Body of pancreas (tissue), 4 donors: ENCODE measurements around the gene FGF22. TPM values are rescaled to one million over a fixed set of nuclear protein-coding genes. Genes with fewer than 3 reads are reported as not detected.

Source experiments
- ATAC-seq: fragments of 150-250 bp; one replicate; pipeline ENCODE4 v1.9.1; 2016
- DNase-seq, 4 donors: peaks; one replicate each; pipeline ENCODE4 v3.0.0-alpha.2; 2019
- H3K27ac ChIP-seq, 4 donors: fragments of 200-600 bp; sonication (generic); 1 replicate in 3 of 4; 2 replicates in 1 of 4; pipeline versions ENCODE4 v1.5.1 to v1.6.1; 2016 to 2019; ENCODE audit warnings: mild to moderate bottlenecking in 1 of 4, mixed read lengths in 1 of 4, moderate library complexity in 1 of 4
- H3K27me3 ChIP-seq, 2 donors: fragments of 200-600 bp; sonication (generic); one replicate each; pipeline ENCODE4 v1.6.0; 2016; ENCODE audit warnings: mild to moderate bottlenecking in 1 of 2
- H3K36me3 ChIP-seq, 2 donors: fragments of 200-600 bp; sonication (generic); replicated peaks in 1 of 2; 2 replicates each; pipeline ENCODE4 v1.5.1; 2016; ENCODE audit warnings: low read depth in 2 of 2; ENCODE audit not compliant: insufficient read depth in 1 of 2
- H3K4me1 ChIP-seq: fragments of 200-600 bp; sonication (generic); one replicate; pipeline ENCODE4 v1.6.0; 2016
- H3K4me3 ChIP-seq, 2 donors: fragments of 200-600 bp; sonication (generic); 1 replicate in 1 of 2; 2 replicates in 1 of 2; pipeline ENCODE4 v1.5.1; 2016 to 2019
- H3K9me3 ChIP-seq, 3 donors: fragments of 200-600 bp; sonication (generic); 1 replicate in 2 of 3; 2 replicates in 1 of 3; pipeline ENCODE4 v1.5.1; 2016
- CTCF ChIP-seq, 7 experiments: fragments of 450-650 bp in 4 of 7; fragments of 200-600 bp in 3 of 7; sonication (generic) in 3 of 7; IDR thresholded peaks; one replicate each; pipeline ENCODE4 v1.5.1; 2016 to 2019; ENCODE audit warnings: antibody characterized with exemption in 7 of 7
- POLR2A ChIP-seq, 3 donors: fragments of 450-650 bp; IDR thresholded peaks; one replicate each; pipeline ENCODE4 v1.6.1; 2016; ENCODE audit warnings: antibody characterized with exemption in 3 of 3, mild to moderate bottlenecking in 2 of 3
- WGBS, 2 donors: methylation state at CpG; one replicate each; pipeline ENCODE4 v1.1.5; 2017; 5-methylcytosine and 5-hydroxymethylcytosine counted together
- intact Hi-C: fragments of 100-400 bp; cut with DNase I; formaldehyde crosslinking; loops from one replicate; pipeline ENCODE4 v1.15.1; 2023
- total RNA-seq, 2 donors: library from RNA; depleted of rRNA; stranded (reverse); fragments of >200 nt; gene quantifications; one replicate each; pipeline ENCODE4 v1.1.0, GENCODE V29; 2016

The FGF22 gene
- total RNA-seq, 2 donors from 2014 or later: not detected

DNA sequence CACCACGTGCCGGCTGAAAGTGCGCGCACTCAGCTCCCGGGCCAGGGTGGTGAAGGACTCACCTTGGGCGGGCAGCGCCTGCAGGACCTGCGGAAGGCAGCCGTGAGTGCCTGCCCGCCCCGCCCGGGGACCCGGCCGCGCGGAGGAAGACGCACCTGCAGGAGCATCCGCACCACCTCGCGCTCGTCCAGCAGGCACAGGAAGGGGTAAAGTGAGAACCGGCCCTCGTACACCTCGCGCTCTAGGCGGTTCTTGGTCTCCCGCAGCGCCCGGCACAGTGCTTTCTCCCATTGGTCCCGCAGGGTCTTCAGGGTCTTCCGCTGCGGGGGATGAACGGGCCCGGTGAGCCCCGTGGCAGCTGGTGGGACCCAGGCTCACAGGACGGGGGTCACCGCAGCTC, 17.0 kb upstream of the FGF22 start:
- DNase-seq (no peak), ATAC-seq (no peak)
- no peaks in the 10 kb centered on the region for H3K4me1 ChIP-seq
- 95% methylated on average over 22 of the region's 37 CpGs; no CpG with 5 or more reads in 1 of the 2 donors for WGBS, 2 donors
- no peaks in the 10 kb centered on the region for H3K9me3 ChIP-seq
- no peak overlapping the region for H3K4me3 ChIP-seq
- intact Hi-C loops: no loop called here
- TF ChIP-seq POLR2A (IDR thresholded peaks at IDR 0.05) (no peak), CTCF (IDR thresholded peaks at IDR 0.05) (no peak)
- peaks cover 0 to 18% of the 10 kb centered on the region in 2 donors for H3K36me3 ChIP-seq
- H3K27ac ChIP-seq: no peak overlapping the region
- no peaks in the 10 kb centered on the region for H3K27me3 ChIP-seq

- 91 to 94% methylated on average over 17 to 37 of the region's 44 CpGs for WGBS, 2 donors
- intact Hi-C loops: no loop called here
- Histone ChIP-seq H3K9me3 (no peaks in the 10 kb centered on the region), H3K4me3 (no peak overlapping the region), H3K27me3 (no peaks in the 10 kb centered on the region), H3K36me3 (peaks cover 0 to 16% of the 10 kb centered on the region in 2 donors), H3K4me1 (no peaks in the 10 kb centered on the region), H3K27ac (no peak overlapping the region)
- TF ChIP-seq CTCF (IDR thresholded peaks at IDR 0.05): no peak
- TF ChIP-seq POLR2A (IDR thresholded peaks at IDR 0.05): no peak
- no peak for ATAC-seq
- DNase-seq: no peak
Measured at GRCh38 chr19:623175-623916, 16.3 kb upstream of the FGF22 start.

DNA sequence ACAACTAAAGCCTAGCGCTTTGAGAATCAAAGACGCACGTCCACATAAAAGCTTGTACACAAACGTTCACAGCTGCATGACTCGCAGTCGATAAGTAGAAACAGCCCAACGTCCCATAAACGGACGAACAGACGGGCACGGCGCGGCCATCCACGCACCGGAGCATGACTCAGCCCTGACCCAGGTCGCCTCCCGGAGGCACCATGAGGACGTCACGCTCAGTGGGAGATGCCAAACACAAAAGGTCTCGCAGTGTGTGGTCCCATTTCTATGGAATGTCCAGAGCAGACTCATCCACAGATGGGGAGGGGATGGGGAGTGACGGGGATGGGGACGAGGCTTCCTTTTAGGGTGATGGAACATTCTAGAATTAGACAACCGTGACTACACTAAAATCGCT, 15.7 kb upstream of the FGF22 start:
- intact Hi-C loops: no loop called here
- H3K27ac ChIP-seq: no peak overlapping the region
- no peak for TF ChIP-seq POLR2A (IDR thresholded peaks at IDR 0.05)
- TF ChIP-seq CTCF (IDR thresholded peaks at IDR 0.05): no peak
- no peak for DNase-seq
- H3K9me3 ChIP-seq: no peaks in the 10 kb centered on the region
- H3K4me1 ChIP-seq: no peaks in the 10 kb centered on the region
- no peak overlapping the region for H3K4me3 ChIP-seq
- H3K27me3 ChIP-seq: no peaks in the 10 kb centered on the region
- no peak for ATAC-seq
- peaks cover 0 to 12% of the 10 kb centered on the region in 2 donors for H3K36me3 ChIP-seq
- 84 to 92% methylated on average over 24 of the region's 24 CpGs for WGBS, 2 donors

DNA sequence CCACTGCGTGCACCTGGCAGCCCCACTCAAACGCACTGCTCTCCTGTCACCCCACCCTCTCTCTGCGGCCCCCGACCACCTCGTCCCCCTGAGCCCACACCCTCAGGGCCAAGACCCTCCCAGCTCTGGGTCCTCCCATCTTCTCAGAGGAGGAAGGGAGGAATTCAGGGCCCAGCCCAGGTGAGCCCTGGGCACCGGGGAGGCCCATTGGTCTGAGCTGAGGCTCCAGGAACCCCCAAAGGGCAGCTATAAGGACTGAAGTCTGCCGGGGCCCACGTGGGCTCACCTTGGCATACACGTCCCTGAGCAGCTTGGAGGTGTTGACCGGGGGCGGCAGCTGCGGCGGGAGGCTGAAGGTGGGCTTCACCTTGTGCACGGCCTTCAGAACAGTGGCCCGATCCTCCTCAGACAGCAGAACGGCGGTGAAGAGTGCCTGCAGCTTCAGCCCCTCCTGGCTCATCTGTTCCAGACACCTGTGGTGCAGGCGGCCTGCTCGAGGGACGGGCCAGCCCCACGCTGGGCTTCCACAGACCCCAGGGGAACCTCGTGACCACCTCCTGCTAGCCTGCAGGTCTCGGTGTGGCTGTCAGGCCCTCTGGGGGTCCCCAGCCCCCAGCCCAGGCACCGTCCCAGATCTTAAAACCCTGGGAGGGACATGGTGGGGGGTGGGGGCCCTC, 15.1 kb upstream of the FGF22 start:
- no peak for ATAC-seq

More for the DNA sequence above, 15.1 kb upstream of the FGF22 start:
- Histone ChIP-seq H3K4me1 (no peaks in the 10 kb centered on the region), H3K9me3 (no peaks in the 10 kb centered on the region), H3K27me3 (no peaks in the 10 kb centered on the region), H3K4me3 (no peak overlapping the region), H3K36me3 (peaks cover 0 to 10% of the 10 kb centered on the region in 2 donors), H3K27ac (no peak overlapping the region)
- TF ChIP-seq POLR2A (IDR thresholded peaks at IDR 0.05) (no peak), CTCF (IDR thresholded peaks at IDR 0.05) (no peak)
- DNase-seq: no peak
- 88 to 90% methylated on average over 7 to 24 of the region's 24 CpGs for WGBS, 2 donors
- intact Hi-C loops: no loop called here
